Sigmoid colon (tissue), 7 donors: ENCODE results near the gene GNB5. TPM values are rescaled to one million over a fixed set of nuclear protein-coding genes. Genes with fewer than 3 reads are reported as not detected.

Experiments
- DNase-seq: peaks from one replicate; pipeline ENCODE4 v3.0.0-alpha.2; 2019
- H3K27ac ChIP-seq, 4 donors: fragments of 200-600 bp; sonication (generic); one replicate each; pipeline ENCODE4 v1.5.1; 2016 to 2019; ENCODE audit warnings: mild to moderate bottlenecking in 1 of 4
- H3K27me3 ChIP-seq, 3 donors: fragments of 200-600 bp; sonication (generic); one replicate each; pipeline ENCODE4 v1.5.1; 2019; ENCODE audit warnings: mild to moderate bottlenecking in 1 of 3
- H3K36me3 ChIP-seq, 4 donors: fragments of 200-600 bp; sonication (generic); one replicate each; pipeline ENCODE4 v1.5.1; 2016 to 2019
- H3K4me1 ChIP-seq, 4 donors: fragments of 200-600 bp; sonication (generic); one replicate each; pipeline ENCODE4 v1.5.1; 2017 to 2019
- H3K4me3 ChIP-seq, 4 donors: fragments of 200-600 bp; sonication (generic); one replicate each; pipeline ENCODE4 v1.5.1; 2017 to 2019; ENCODE audit warnings: mild to moderate bottlenecking in 2 of 4, moderate library complexity in 1 of 4
- H3K9me3 ChIP-seq, 4 donors: fragments of 200-600 bp in 3 of 4; sonication (generic) in 3 of 4; one replicate each; pipeline versions ENCODE4 v1.5.1 to v1.6.1; 2013 to 2019
- CTCF ChIP-seq, 4 experiments: fragments of 450-650 bp in 3 of 4; fragments of 200-600 bp in 1 of 4; IDR thresholded peaks; one replicate each; pipeline ENCODE4 v1.5.1; 2016 to 2019; ENCODE audit warnings: antibody characterized with exemption in 4 of 4, mild to moderate bottlenecking in 3 of 4, moderate library complexity in 2 of 4
- EP300 ChIP-seq, 4 donors: sonication (generic); formaldehyde crosslinking; IDR thresholded peaks; one replicate each; pipeline ENCODE4 v1.6.1; 2017; ENCODE audit warnings: antibody characterized with exemption in 4 of 4
- POLR2A ChIP-seq, 2 donors: fragments of 450-650 bp; IDR thresholded peaks; one replicate each; pipeline ENCODE4 v1.6.1; 2016; ENCODE audit warnings: antibody characterized with exemption in 2 of 2, mild to moderate bottlenecking in 2 of 2, moderate library complexity in 2 of 2
- POLR2AphosphoS5 ChIP-seq, 4 donors: sonication (generic); formaldehyde crosslinking; IDR thresholded peaks; one replicate each; pipeline ENCODE4 v1.6.1; 2017; ENCODE audit warnings: antibody characterized with exemption in 4 of 4
- WGBS, 2 donors: extraction: QIAGEN DNeasy Blood & Tissue Kit; methylation state at CpG; one replicate each; pipeline ENCODE4 v1.1.7; 2013; 5-methylcytosine and 5-hydroxymethylcytosine counted together
- intact Hi-C: fragments of 100-400 bp; cut with DNase I; formaldehyde crosslinking; loops from one replicate; pipeline ENCODE4 v1.15.1; 2023
- polyA plus RNA-seq, 3 donors: library from polyadenylated mRNA; stranded (reverse); fragments of 200-250 nt; gene quantifications; one replicate each; pipeline ENCODE4 v1.2.3, GENCODE V29; 2013
- total RNA-seq, 4 donors: library from RNA; depleted of rRNA; stranded (reverse); fragments of >200 nt; gene quantifications; one replicate each; pipeline ENCODE4 v1.1.0, GENCODE V29; 2016
- donor health status: healthy with polysubstance abuse.
- donor health status: Bipolar disorder and iron deficiency.
- donor health status: healthy.

The GNB5 gene
- total and polyA plus RNA-seq, 7 donors = 7.8 to 39.9 (median 31.9) TPM

GRCh38 chr15:52228921-52229320 lies 37.7 kb upstream of the GNB5 start:
- intact Hi-C loops = loop anchor here (5.0 to 10.0 kb wide), 2 partner anchors 47 to 154 kb away; no protein-coding TSS in a partner anchor
- H3K27me3 ChIP-seq = no peaks in the 10 kb centered on the region
- no peaks in the 10 kb centered on the region for H3K9me3 ChIP-seq
- no peaks in the 10 kb centered on the region for H3K36me3 ChIP-seq
- TF ChIP-seq EP300 (IDR thresholded peaks at IDR 0.05) (no peak), CTCF (IDR thresholded peaks at IDR 0.05) (no peak), POLR2AphosphoS5 (IDR thresholded peaks at IDR 0.05) (no peak)
- 21 to 56% methylated on average over 8 of the region's 8 CpGs for WGBS, 2 donors
- H3K27ac ChIP-seq = no peak overlapping the region
- no peak overlapping the region for H3K4me3 ChIP-seq
- H3K4me1 ChIP-seq = no peaks in the 10 kb centered on the region
- no peak for DNase-seq

- no peaks in the 10 kb centered on the region for H3K36me3 ChIP-seq
- H3K9me3 ChIP-seq = no peaks in the 10 kb centered on the region
- DNase-seq = peak; percentile 76
- TF ChIP-seq CTCF (IDR thresholded peaks at IDR 0.05) (peak; percentile 51 to 82 (median 64)), POLR2AphosphoS5 (IDR thresholded peaks at IDR 0.05) (no peak), EP300 (IDR thresholded peaks at IDR 0.05) (no peak)
- H3K4me1 ChIP-seq = no peaks in the 10 kb centered on the region
- intact Hi-C loops = loop anchor here (5.0 to 10.0 kb wide), 2 partner anchors 45 to 153 kb away; no protein-coding TSS in a partner anchor
- no peak overlapping the region for H3K4me3 ChIP-seq
- H3K27me3 ChIP-seq = no peaks in the 10 kb centered on the region
- WGBS, 2 donors = 54 to 61% methylated on average over 5 of the region's 5 CpGs
- H3K27ac ChIP-seq = no peak overlapping the region
These were observed 36.3 kb upstream of the GNB5 start for GRCh38 chr15:52227456-52227855.

DNA sequence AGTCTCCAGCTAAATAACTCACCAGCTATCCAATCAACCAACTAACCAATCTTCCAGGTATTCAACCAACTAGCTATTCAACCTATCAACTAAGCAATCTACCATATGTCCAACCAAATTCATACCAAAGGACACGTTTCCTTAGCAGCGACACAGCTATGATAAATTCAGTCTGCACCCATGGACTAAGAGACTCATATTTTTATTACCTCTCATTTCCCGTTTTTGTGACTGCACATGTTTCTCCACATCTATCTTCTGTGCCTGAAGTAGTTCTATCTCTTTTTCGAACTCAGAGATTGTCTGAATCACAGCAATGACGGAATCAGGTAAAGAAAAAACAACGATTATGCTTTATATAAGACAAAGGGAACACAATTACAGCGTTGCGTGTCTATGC lies 34.0 kb upstream of the GNB5 start:
- Histone ChIP-seq H3K9me3 (no peaks in the 10 kb centered on the region), H3K4me3 (no peak overlapping the region), H3K27me3 (no peaks in the 10 kb centered on the region), H3K36me3 (no peaks in the 10 kb centered on the region), H3K27ac (no peak overlapping the region), H3K4me1 (no peaks in the 10 kb centered on the region)
- WGBS, 2 donors = 90 to 91% methylated on average over 8 of the region's 8 CpGs
- TF ChIP-seq EP300 (IDR thresholded peaks at IDR 0.05) (no peak), CTCF (IDR thresholded peaks at IDR 0.05) (no peak), POLR2AphosphoS5 (IDR thresholded peaks at IDR 0.05) (no peak), POLR2A (IDR thresholded peaks at IDR 0.05) (no peak)
- intact Hi-C loops = loop anchor here (5.0 to 10.0 kb wide), 2 partner anchors 43 to 150 kb away; no protein-coding TSS in a partner anchor
- DNase-seq = no peak

DNA sequence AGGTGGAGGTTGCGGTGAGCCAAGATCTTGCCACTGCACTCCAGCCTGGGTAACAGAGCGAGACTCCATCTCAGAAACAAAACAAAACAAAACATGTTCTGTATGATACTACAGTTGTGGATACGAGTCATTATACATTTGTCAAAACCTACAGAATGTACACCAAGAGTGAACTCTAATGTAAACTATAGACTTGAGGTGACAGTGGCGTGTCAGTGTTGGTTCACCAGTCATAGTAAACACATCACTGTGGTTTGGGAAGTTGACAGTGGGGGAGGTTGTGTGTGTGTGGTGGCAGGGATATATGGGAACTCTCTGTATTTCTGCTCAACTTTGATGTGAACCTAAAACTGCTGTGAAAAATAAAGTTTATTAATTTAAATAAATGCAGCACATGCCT lies 33.0 kb upstream of the GNB5 start:
- H3K36me3 ChIP-seq = no peaks in the 10 kb centered on the region
- H3K4me3 ChIP-seq = no peak overlapping the region
- no peaks in the 10 kb centered on the region for H3K4me1 ChIP-seq
- H3K27me3 ChIP-seq = no peaks in the 10 kb centered on the region
- DNase-seq = no peak
- TF ChIP-seq EP300 (IDR thresholded peaks at IDR 0.05) (no peak), POLR2A (IDR thresholded peaks at IDR 0.05) (no peak), CTCF (IDR thresholded peaks at IDR 0.05) (no peak), POLR2AphosphoS5 (IDR thresholded peaks at IDR 0.05) (no peak)
- intact Hi-C loops = loop anchor here (5.0 to 10.0 kb wide), 2 partner anchors 149 to 332 kb away; no protein-coding TSS in a partner anchor
- 91 to 94% methylated on average over 4 of the region's 4 CpGs for WGBS, 2 donors
- H3K27ac ChIP-seq = no peak overlapping the region
- H3K9me3 ChIP-seq = no peaks in the 10 kb centered on the region

DNA sequence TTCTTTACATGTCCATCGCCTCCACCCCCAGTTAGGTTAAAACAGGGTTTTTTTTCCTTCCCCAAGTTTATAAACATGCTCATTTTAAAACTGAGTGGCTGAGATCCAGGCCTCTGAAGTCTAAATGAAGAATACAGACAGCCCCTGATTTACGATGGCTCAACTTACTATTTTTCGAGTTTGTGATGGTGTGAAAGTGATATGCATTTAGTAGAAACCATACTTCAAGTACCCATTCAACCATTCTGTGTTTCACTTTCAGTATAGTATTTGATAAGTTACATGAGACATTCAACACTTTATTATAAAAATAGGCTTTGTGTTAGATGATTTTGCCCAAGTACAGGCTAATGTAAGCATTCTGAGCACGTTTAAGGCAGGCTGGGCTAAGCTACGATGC lies 30.5 kb upstream of the GNB5 start:
- intact Hi-C loops = loop anchor here (5.0 to 10.0 kb wide), 2 partner anchors 147 to 329 kb away; no protein-coding TSS in a partner anchor
- Histone ChIP-seq H3K4me1 (no peaks in the 10 kb centered on the region), H3K4me3 (no peak overlapping the region), H3K27me3 (no peaks in the 10 kb centered on the region), H3K36me3 (no peaks in the 10 kb centered on the region), H3K27ac (no peak overlapping the region), H3K9me3 (no peaks in the 10 kb centered on the region)
- no peak for DNase-seq
- TF ChIP-seq POLR2A (IDR thresholded peaks at IDR 0.05) = no peak
- TF ChIP-seq CTCF (IDR thresholded peaks at IDR 0.05) = no peak
- no peak for TF ChIP-seq EP300 (IDR thresholded peaks at IDR 0.05)
- no peak for TF ChIP-seq POLR2AphosphoS5 (IDR thresholded peaks at IDR 0.05)
- WGBS, 2 donors = 68 to 78% methylated on average over 5 of the region's 5 CpGs
